HG03196 (cell line): Measurements from ENCODE around the gene UMAD1.
A peak's percentile ranks its signal among the peaks of the same experiment; 100 is the strongest.

ENCODE experiments used
- ATAC-seq: cut with Tn5 transposase; IDR thresholded peaks from one replicate; pipeline ENCODE4 v1.9.1; 2021; ENCODE audit not compliant: unreplicated experiment

UMAD1 gene

GRCh38 chr7:7640221-7641128, at the start of gene UMAD1:
Gene UMAD1 (plus strand): TSS chr7:7640752. CDS start chr7:7673372, 32,620 bp downstream.
- ATAC-seq: peak; percentile 99

GRCh38 chr7:7595451-7595850, 45.1 kb upstream of the UMAD1 start:
- ATAC-seq: no peak

- ATAC-seq: no peak
Observed at GRCh38 chr7:7596176-7596575, 44.4 kb upstream of the UMAD1 start.

GRCh38 chr7:7607010-7607409, 33.5 kb upstream of the UMAD1 start:
- ATAC-seq: no peak

GRCh38 chr7:7609330-7609729, 31.2 kb upstream of the UMAD1 start:
- ATAC-seq: no peak

- ATAC-seq: no peak
Observed at GRCh38 chr7:7612519-7612918, 28.0 kb upstream of the UMAD1 start.

GRCh38 chr7:7613210-7613609, 27.3 kb upstream of the UMAD1 start:
- no peak for ATAC-seq

GRCh38 chr7:7614018-7614741, 26.4 kb upstream of the UMAD1 start:
- no peak for ATAC-seq

GRCh38 chr7:7617550-7617949, 23.0 kb upstream of the UMAD1 start:
- no peak for ATAC-seq

- no peak for ATAC-seq
Observed at GRCh38 chr7:7618410-7618809, 22.1 kb upstream of the UMAD1 start.

- no peak for ATAC-seq
Observed at GRCh38 chr7:7620236-7620635, 20.3 kb upstream of the UMAD1 start.

- no peak for ATAC-seq
Observed at GRCh38 chr7:7620644-7621210, 19.8 kb upstream of the UMAD1 start.

GRCh38 chr7:7628476-7628875, 12.1 kb upstream of the UMAD1 start:
- ATAC-seq: no peak

- ATAC-seq: no peak
Observed at GRCh38 chr7:7630626-7631329, 9.8 kb upstream of the UMAD1 start.

- no peak for ATAC-seq
Observed at GRCh38 chr7:7639421-7639820, 1.1 kb upstream of the UMAD1 start.

- no peak for ATAC-seq
Observed at GRCh38 chr7:7639847-7640220, 718 bp upstream of the UMAD1 start.

- ATAC-seq: peak; percentile 9
Observed at GRCh38 chr7:7641129-7641663, 644 bp downstream of the UMAD1 start.

GRCh38 chr7:7642081-7642480, 1.5 kb downstream of the UMAD1 start:
- no peak for ATAC-seq

- ATAC-seq: no peak
Observed at GRCh38 chr7:7647495-7648036, 7.0 kb downstream of the UMAD1 start.

GRCh38 chr7:7650682-7651206, 10.2 kb downstream of the UMAD1 start:
- ATAC-seq: no peak
